Measurements from ENCODE around the gene CDH16.

- TF ChIP-seq EZH2phosphoT487 (IDR thresholded peaks at IDR 0.05; ENCODE audit: unreplicated experiment): no peak
- no peak for TF ChIP-seq CTCF (conservative IDR thresholded peaks at IDR 0.05; ENCODE audit: low read depth in 2 of 2)
- TF ChIP-seq EZH2 (IDR thresholded peaks at IDR 0.05; ENCODE audit: low read depth, unreplicated experiment): no peak
- no peak for TF ChIP-seq POLR2AphosphoS5 (IDR thresholded peaks at IDR 0.05; ENCODE audit: low read depth)
- no peak for TF ChIP-seq REST (IDR thresholded peaks at IDR 0.05; ENCODE audit: unreplicated experiment)
- no peak for TF ChIP-seq ETS1 (IDR thresholded peaks at IDR 0.05)
- no peak for TF ChIP-seq ZNF462 (CRISPR knock-in tag; IDR thresholded peaks at IDR 0.05)
- TF ChIP-seq NANOG (IDR thresholded peaks at IDR 0.05; ENCODE audit: borderline replicate concordance): no peak
- no peak for TF ChIP-seq JUNB (IDR thresholded peaks at IDR 0.05; ENCODE audit: unreplicated experiment)
- TF ChIP-seq CREB1 (CRISPR knock-in tag; IDR thresholded peaks at IDR 0.05; ENCODE audit: low read depth): no peak
- no peak for TF ChIP-seq ZNF331 (CRISPR knock-in tag; IDR thresholded peaks at IDR 0.05; ENCODE audit: low read depth)
- no peak for TF ChIP-seq ZNF114 (CRISPR knock-in tag; IDR thresholded peaks at IDR 0.05)
- TF ChIP-seq STAT1 (IDR thresholded peaks at IDR 0.05; ENCODE audit: unreplicated experiment): no peak
Observed at GRCh38 chr16:66923866-66924265, 5.2 kb upstream of the CDH16 start.

Data from GM23338 (cell line).